HG03066 (cell line): ENCODE measurements around the gene SIL1.

Experiments used
- ATAC-seq: cut with Tn5 transposase; IDR thresholded peaks from one replicate; pipeline ENCODE4 v1.9.1; 2021; ENCODE audit warnings: low read depth; ENCODE audit not compliant: unreplicated experiment

The SIL1 gene

DNA sequence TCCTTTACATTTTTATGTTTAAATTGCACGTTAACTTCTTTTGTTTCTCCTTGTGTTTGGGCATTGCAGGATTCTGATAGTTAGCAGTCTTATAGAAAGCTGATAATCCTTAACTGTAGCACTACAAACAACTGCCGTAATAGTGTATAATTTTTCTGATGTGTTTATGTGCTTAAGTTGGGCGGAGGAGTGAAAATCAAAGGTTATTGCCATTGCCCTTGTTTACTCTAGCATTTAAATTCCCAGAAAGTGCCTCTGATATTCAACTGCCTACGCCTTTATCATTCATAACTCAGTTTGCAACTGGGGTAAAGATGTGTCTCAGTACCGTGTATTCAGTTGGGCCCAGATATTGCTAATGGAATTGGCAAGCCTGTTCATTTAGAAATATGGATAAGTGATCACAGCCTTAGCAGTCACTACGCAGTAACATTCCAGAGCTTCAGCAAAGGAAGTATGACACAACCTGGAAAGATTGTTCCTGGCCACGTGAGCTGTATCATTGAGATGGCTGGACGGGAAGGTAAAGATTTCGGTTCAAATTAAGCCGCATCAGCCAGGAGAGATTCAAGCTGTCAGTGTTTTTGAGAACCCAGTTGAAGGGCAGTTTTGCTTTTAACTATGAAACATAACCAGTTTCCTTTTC is 294.9 kb downstream of the SIL1 start:
- ATAC-seq = no peak

DNA sequence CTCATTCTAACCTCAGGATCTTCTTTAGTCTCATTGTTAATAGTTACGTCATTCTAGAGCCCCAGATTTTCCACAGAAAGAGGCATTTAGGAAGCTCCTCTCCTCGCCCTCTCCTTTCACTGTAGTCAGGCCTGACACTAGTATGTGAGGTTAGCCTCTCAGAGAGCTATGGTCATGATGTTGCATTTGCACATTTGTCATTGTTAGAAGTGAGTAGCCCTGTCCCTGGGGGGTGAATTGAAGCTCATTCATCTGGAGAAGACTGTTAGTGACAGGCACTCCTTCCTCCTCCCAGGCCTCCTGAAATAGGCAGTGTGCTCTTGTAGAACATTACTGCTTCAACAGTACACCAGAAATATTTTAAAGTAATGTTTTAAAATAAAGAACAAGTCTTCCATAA is 296.5 kb downstream of the SIL1 start:
- ATAC-seq = no peak

DNA sequence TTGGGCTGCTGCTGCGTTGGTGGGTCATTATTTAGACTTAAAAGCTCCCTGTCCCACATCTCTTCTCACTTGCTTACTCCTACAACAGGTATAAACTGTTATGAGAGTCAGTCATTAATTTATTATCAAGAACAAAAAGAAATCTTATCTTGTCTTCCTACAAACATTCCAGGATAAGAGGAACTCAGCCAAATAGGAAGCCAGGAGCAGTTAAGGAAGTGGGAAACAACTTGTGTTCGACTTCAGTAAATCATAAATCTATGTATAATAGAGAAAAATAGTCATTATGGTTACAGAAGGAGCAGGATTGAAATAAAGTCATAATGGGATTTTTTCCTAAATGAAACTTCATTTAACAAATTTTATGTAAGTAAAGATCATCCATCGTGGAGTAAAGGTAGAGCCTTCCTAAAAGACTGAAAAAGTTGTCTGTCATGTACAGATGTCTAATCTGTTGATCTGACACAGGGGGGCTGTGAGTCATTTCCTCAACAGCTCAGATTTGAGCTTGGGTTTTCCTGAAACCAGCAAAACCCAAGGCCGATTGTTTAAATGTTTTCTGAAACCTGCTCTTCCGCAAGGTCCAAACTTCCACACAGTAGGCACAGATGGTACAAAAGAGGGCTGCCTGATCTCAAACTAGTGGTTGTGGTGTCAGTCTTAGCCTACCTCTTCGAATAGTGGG is 297.7 kb downstream of the SIL1 start:
- no peak for ATAC-seq

DNA sequence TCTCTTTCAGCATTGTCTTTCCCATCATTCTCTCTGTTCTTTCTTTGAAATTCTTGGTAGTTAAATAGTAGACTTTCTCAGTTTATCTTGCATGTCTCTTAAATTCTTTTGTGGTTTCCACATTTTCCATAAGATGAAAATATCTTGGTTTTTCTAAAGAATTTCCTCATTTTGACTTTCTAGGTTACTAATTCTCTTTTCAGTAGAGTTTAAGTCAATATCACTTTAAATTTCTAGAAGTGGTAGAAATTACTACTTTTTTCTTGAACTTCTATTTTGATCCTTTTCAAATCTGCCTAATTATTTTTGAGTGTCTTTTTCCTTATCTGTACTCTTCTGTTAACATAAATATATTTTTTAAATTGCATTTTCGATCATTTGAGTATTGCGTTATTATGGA is 299.4 kb downstream of the SIL1 start:
- ATAC-seq = no peak

DNA sequence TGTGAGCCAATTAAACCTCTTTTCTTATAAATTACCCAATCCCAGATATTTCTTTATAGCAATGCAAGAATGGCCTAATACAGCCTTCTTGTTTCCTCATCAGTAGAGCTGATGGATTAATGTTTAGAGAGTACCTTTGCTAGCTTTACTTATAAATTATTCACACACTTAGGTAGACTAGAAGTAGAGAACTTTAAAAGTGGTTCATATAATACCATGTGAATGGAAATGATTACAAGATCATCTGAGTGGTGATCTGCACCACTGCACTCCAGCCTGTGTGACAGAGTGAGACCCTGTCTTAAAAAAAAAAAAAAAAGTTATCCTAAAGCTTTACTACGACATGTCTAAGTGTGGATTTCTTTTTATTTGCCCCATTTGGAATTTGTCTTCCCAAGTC is 299.9 kb downstream of the SIL1 start:
- ATAC-seq = no peak
